ENCODE results near the gene ZCCHC10.

Gene ZCCHC10

GRCh38 chr5:132952829-132953228 lies 73.5 kb downstream of the ZCCHC10 start:
- no peaks in the 10 kb centered on the region for H3K27me3 ChIP-seq (ENCODE audit: insufficient read depth, poor library complexity, severe bottlenecking)
- TF ChIP-seq SPI1 (IDR thresholded peaks at IDR 0.05; ENCODE audit: borderline replicate concordance, low read depth) (no peak), GABPA (IDR thresholded peaks at IDR 0.05; ENCODE audit: low read depth) (no peak), CTCF (IDR thresholded peaks at IDR 0.05; ENCODE audit: insufficient read depth, low read length) (no peak), POLR2AphosphoS5 (IDR thresholded peaks at IDR 0.05; ENCODE audit: low read depth) (no peak)
- TF ChIP-seq, protein P1, sequence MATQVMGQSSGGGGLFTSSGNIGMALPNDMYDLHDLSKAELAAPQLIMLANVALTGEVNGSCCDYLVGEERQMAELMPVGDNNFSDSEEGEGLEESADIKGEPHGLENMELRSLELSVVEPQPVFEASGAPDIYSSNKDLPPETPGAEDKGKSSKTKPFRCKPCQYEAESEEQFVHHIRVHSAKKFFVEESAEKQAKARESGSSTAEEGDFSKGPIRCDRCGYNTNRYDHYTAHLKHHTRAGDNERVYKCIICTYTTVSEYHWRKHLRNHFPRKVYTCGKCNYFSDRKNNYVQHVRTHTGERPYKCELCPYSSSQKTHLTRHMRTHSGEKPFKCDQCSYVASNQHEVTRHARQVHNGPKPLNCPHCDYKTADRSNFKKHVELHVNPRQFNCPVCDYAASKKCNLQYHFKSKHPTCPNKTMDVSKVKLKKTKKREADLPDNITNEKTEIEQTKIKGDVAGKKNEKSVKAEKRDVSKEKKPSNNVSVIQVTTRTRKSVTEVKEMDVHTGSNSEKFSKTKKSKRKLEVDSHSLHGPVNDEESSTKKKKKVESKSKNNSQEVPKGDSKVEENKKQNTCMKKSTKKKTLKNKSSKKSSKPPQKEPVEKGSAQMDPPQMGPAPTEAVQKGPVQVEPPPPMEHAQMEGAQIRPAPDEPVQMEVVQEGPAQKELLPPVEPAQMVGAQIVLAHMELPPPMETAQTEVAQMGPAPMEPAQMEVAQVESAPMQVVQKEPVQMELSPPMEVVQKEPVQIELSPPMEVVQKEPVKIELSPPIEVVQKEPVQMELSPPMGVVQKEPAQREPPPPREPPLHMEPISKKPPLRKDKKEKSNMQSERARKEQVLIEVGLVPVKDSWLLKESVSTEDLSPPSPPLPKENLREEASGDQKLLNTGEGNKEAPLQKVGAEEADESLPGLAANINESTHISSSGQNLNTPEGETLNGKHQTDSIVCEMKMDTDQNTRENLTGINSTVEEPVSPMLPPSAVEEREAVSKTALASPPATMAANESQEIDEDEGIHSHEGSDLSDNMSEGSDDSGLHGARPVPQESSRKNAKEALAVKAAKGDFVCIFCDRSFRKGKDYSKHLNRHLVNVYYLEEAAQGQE (IDR thresholded peaks at IDR 0.05; ENCODE audit: insufficient replicate concordance, low read depth) = no peak
- no peak overlapping the region for H3K27ac ChIP-seq (replicated peaks)
- no peak for DNase-seq (ENCODE audit: low read depth in 1 of 2, low spot score in 1 of 2)
- no peak overlapping the region for H3K4me3 ChIP-seq (replicated peaks; ENCODE audit: insufficient read depth, low read length)

GRCh38 chr5:132951897-132952296 lies 74.5 kb downstream of the ZCCHC10 start:
- no peak overlapping the region for H3K4me3 ChIP-seq (replicated peaks; ENCODE audit: insufficient read depth, low read length)
- no peak for TF ChIP-seq GABPA (IDR thresholded peaks at IDR 0.05; ENCODE audit: low read depth)
- no peak for TF ChIP-seq CTCF (IDR thresholded peaks at IDR 0.05; ENCODE audit: insufficient read depth, low read length)
- TF ChIP-seq, protein P1 (IDR thresholded peaks at IDR 0.05; ENCODE audit: insufficient replicate concordance, low read depth) = no peak
- no peak for TF ChIP-seq SPI1 (IDR thresholded peaks at IDR 0.05; ENCODE audit: borderline replicate concordance, low read depth)
- no peak for TF ChIP-seq POLR2AphosphoS5 (IDR thresholded peaks at IDR 0.05; ENCODE audit: low read depth)
- H3K27me3 ChIP-seq (ENCODE audit: insufficient read depth, poor library complexity, severe bottlenecking) = no peaks in the 10 kb centered on the region
- DNase-seq (ENCODE audit: low read depth in 1 of 2, low spot score in 1 of 2) = no peak
- H3K27ac ChIP-seq (replicated peaks) = no peak overlapping the region

GRCh38 chr5:132949136-132949535 lies 77.2 kb downstream of the ZCCHC10 start:
- TF ChIP-seq SPI1 (IDR thresholded peaks at IDR 0.05; ENCODE audit: borderline replicate concordance, low read depth) (no peak), POLR2AphosphoS5 (IDR thresholded peaks at IDR 0.05; ENCODE audit: low read depth) (no peak), GABPA (IDR thresholded peaks at IDR 0.05; ENCODE audit: low read depth) (no peak), CTCF (IDR thresholded peaks at IDR 0.05; ENCODE audit: insufficient read depth, low read length) (no peak)
- TF ChIP-seq, protein P1 (IDR thresholded peaks at IDR 0.05; ENCODE audit: insufficient replicate concordance, low read depth) = no peak
- H3K27ac ChIP-seq (replicated peaks) = no peak overlapping the region

More at GRCh38 chr5:132949136-132949535, 77.2 kb downstream of the ZCCHC10 start:
- DNase-seq (ENCODE audit: low read depth in 1 of 2, low spot score in 1 of 2) = no peak
- H3K27me3 ChIP-seq (ENCODE audit: insufficient read depth, poor library complexity, severe bottlenecking) = no peaks in the 10 kb centered on the region
- no peak overlapping the region for H3K4me3 ChIP-seq (replicated peaks; ENCODE audit: insufficient read depth, low read length)

Measured in HL-60 (cell line).